Mucosa of descending colon (tissue), 3 donors: ENCODE measurements around the gene NCBP2L. TPM values are rescaled to one million over a fixed set of nuclear protein-coding genes. Genes with fewer than 3 reads are reported as not detected.

Source experiments
- ATAC-seq: fragments of 200-7000 bp; cut with Tn5 transposase; one replicate; pipeline ENCODE4 v1.9.1; 2020; ENCODE audit warnings: mild to moderate bottlenecking, moderate library complexity
- DNase-seq, 3 donors: peaks; one replicate each; pipeline ENCODE4 v3.0.0-alpha.2; 2020
- H3K36me3 ChIP-seq: fragments of 200-600 bp; one replicate; pipeline ENCODE4 v1.8.0; 2021; ENCODE audit warnings: low read depth, mild to moderate bottlenecking
- H3K4me1 ChIP-seq: fragments of 200-600 bp; one replicate; pipeline ENCODE4 v1.8.0; 2021; ENCODE audit warnings: low read depth, mild to moderate bottlenecking
- H3K4me3 ChIP-seq: fragments of 200-600 bp; one replicate; pipeline ENCODE4 v1.8.0; 2021; ENCODE audit warnings: mild to moderate bottlenecking
- H3K9me3 ChIP-seq: fragments of 200-600 bp; one replicate; pipeline ENCODE4 v1.8.0; 2021; ENCODE audit warnings: mild to moderate bottlenecking
- intact Hi-C, 2 donors: fragments of 100-400 bp; cut with DNase I in 1 of 2; cut with micrococcal nuclease in 1 of 2; formaldehyde crosslinking; loops; one replicate each; pipeline versions ENCODE4 v1.11.0 to v1.11.1; 2022; cut with DNase I, micrococcal nuclease
- total RNA-seq, 3 donors: library from RNA; stranded (reverse); fragmentation: NEBNext Ultra II Directional in 2 of 3; extraction: Animal tissue kit (Norgen Biotek cat#: 25700) in 2 of 3; gene quantifications; one replicate each; pipeline versions ENCODE4 v1.2.1 to v1.2.4, GENCODE V29; 2021 to 2023
- TF ChIP-seq, protein P1 (sequence below): fragments of 200-600 bp; IDR thresholded peaks from one replicate; pipeline ENCODE4 v1.8.0; 2022; ENCODE audit warnings: antibody characterized with exemption, mild to moderate bottlenecking
- donor health status: DM: no; HTN: no; CAD: no; lungs with moderate emphysema.
- donor health status: DM: no; HTN: no; CAD: no.
- donor health status: DM: no; HTN: yes; CAD: no.

The NCBP2L gene
- total RNA-seq, 3 donors from 2014 or later, result not detected

DNA sequence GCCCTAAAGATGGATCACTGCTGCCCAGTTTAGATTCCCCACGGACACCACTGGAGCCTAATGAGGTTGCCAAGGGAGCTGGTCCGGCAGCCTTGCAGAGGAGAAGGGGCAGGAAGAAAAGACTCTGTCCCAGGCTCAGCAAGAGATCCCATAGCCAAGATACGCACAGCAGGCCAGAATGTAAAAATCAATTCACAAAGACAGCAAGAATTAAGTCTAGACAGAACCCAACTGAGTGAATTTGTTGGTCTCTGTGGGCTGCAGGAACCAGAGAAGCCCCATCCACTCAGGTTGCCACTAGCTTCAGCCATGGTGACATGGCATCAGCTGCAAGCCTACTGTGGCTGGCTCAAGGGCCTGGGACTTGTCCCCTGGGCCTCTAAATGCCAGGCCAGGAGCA is 24.8 kb upstream of the NCBP2L start:
- TF ChIP-seq, protein P1, sequence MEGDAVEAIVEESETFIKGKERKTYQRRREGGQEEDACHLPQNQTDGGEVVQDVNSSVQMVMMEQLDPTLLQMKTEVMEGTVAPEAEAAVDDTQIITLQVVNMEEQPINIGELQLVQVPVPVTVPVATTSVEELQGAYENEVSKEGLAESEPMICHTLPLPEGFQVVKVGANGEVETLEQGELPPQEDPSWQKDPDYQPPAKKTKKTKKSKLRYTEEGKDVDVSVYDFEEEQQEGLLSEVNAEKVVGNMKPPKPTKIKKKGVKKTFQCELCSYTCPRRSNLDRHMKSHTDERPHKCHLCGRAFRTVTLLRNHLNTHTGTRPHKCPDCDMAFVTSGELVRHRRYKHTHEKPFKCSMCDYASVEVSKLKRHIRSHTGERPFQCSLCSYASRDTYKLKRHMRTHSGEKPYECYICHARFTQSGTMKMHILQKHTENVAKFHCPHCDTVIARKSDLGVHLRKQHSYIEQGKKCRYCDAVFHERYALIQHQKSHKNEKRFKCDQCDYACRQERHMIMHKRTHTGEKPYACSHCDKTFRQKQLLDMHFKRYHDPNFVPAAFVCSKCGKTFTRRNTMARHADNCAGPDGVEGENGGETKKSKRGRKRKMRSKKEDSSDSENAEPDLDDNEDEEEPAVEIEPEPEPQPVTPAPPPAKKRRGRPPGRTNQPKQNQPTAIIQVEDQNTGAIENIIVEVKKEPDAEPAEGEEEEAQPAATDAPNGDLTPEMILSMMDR, result no peak
- ATAC-seq (no peak), DNase-seq (no peak)
- no peaks in the 10 kb centered on the region for H3K36me3 ChIP-seq
- no peak overlapping the region for H3K4me3 ChIP-seq
- H3K4me1 ChIP-seq, result no peaks in the 10 kb centered on the region
- H3K9me3 ChIP-seq, result no peaks in the 10 kb centered on the region
- intact Hi-C loops, result no loop called here

DNA sequence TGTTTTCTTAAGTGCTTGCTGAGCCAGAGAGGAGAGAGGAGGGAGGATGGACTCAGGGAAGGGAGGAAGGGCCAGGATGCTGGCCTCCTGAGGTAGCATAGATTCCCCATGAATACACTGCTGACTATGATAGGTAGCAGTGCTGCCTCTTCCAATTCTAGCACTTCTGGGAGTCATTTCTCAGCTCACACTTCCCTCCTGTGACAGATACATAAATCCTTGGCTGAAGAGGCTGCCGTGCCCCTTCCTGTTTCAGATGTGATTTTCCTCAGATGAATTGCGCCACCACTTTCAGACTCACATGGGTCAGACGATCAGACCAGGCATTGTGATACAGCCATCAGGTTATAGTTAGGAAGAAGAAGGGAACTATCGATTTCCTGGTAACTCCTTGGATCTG is 24.3 kb upstream of the NCBP2L start:
- TF ChIP-seq, protein P1, result no peak
- no peak for ATAC-seq

DNA sequence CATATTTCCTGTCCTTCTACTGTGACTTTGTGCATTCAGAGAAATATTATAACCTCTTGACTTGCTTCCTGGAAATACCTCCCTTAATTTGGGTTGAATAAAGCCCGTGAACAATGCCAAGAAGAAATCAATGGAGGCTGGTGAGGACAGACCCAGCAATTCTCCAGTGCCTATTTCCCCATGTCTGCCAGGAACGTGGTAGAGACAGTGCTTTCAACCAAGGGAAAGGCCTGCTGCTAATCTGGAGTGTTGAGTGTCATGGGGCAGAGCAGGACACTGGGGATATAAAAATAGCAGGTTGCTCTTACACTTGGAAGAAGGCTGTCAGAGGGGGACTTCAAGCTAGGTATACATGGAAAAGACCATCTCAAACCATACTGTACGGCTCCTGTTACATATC is 21.8 kb upstream of the NCBP2L start:
- Histone ChIP-seq H3K9me3 (no peaks in the 10 kb centered on the region), H3K4me3 (no peak overlapping the region)
- ATAC-seq, result no peak

More for the DNA sequence above, 24.3 kb upstream of the NCBP2L start:
- DNase-seq, result no peak
- Histone ChIP-seq H3K9me3 (no peaks in the 10 kb centered on the region), H3K36me3 (no peaks in the 10 kb centered on the region), H3K4me1 (no peaks in the 10 kb centered on the region), H3K4me3 (no peak overlapping the region)
- intact Hi-C loops, result no loop called here

DNA sequence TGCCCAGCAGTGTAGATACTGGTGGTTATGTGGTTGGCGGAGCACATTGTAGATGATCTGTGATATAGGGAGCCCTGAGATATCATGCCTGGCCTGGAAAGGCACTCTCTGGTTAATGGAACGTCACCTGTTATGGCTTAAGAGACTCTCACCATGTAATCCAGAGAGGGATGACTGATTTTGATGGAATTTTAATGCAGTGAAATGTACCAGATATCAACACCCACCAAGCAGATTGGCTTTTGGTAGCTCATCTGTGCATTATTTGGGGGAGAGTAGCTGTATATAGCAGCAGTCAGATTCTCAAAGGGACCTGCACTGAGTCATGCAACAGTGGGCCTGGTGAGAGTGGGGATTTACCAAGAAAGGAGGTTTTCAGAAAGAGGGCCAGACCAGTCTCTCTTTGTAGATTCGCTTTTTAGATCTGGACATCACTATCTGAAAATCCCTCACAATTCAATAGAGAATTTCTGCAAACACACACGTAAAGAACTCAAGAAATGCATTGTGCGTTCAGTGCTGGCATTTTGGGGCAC is 19.2 kb upstream of the NCBP2L start:
- H3K4me1 ChIP-seq, result no peaks in the 10 kb centered on the region
- DNase-seq, result no peak
- intact Hi-C loops, result no loop called here
- no peaks in the 10 kb centered on the region for H3K36me3 ChIP-seq
- no peaks in the 10 kb centered on the region for H3K9me3 ChIP-seq
- no peak overlapping the region for H3K4me3 ChIP-seq
- TF ChIP-seq, protein P1, result no peak
- ATAC-seq, result no peak

More for the DNA sequence above, 21.8 kb upstream of the NCBP2L start:
- Histone ChIP-seq H3K36me3 (no peaks in the 10 kb centered on the region), H3K4me1 (no peaks in the 10 kb centered on the region)
- TF ChIP-seq, protein P1, result no peak
- no peak for DNase-seq
- intact Hi-C loops, result no loop called here

DNA sequence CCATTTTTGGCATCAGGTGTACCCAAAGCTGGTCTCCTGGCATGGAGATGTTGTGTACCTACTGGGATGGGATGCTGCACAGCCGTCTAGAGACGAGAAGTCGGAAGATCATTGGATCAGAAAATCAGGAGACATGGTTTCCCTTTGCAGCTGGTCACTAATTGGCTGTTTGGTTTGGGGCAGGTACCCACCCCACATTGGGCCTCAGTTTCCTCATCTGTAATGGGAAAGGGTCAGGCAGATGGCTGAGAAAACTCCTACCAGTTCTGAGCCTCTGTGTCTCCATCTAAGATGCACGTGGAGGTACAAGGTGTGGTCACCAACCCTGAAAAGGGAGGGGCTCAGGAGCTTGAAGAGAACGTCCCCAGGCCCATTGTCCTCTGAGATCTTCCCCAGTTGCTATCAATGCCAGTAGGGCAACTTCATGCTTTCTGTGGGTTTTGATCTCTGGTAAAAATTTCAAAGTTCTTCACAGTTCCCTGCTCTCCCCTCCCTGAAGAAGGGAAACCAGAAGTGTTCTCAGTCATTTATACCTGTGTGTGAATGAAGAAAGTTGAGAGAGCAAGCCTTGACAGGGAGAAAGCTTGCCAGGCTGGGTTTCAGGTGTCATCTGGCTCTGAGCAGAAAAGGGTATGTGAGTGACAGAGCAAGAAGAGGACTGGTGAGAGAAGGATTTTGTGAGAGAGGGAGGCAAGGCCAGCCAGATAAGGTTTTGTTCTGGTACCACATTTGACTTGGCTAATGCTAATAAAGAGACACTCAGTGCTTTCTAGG is 17.0 kb upstream of the NCBP2L start:
- DNase-seq, result no peak
- Histone ChIP-seq H3K4me3 (no peak overlapping the region), H3K36me3 (no peaks in the 10 kb centered on the region), H3K4me1 (no peaks in the 10 kb centered on the region), H3K9me3 (no peaks in the 10 kb centered on the region)
- intact Hi-C loops, result no loop called here
- ATAC-seq, result no peak
- TF ChIP-seq, protein P1, result no peak
